GM18498 (cell line): ENCODE results near the gene NDFIP1.
"Not testable (repeated sequence)": the region's sequence is repeated elsewhere in the genome, so short reads cannot be mapped to it uniquely, and the experiment has no call there.

Source experiments
- ATAC-seq: cut with Tn5 transposase; IDR thresholded peaks from one replicate; pipeline ENCODE4 v1.9.1; 2021; ENCODE audit warnings: mild to moderate bottlenecking, moderate library complexity; ENCODE audit not compliant: unreplicated experiment

The NDFIP1 gene

GRCh38 chr5:142151436-142152383 is 43.1 kb downstream of the NDFIP1 start:
- no peak for ATAC-seq

- no peak for ATAC-seq
Observed at GRCh38 chr5:142152384-142152732, 43.8 kb downstream of the NDFIP1 start.

GRCh38 chr5:142153674-142154448 is 45.3 kb downstream of the NDFIP1 start:
- ATAC-seq: no peak

GRCh38 chr5:142154449-142154841 is 45.9 kb downstream of the NDFIP1 start:
- not testable (repeated sequence) for ATAC-seq

- no peak for ATAC-seq
Observed at GRCh38 chr5:142156839-142157463, 48.4 kb downstream of the NDFIP1 start.

GRCh38 chr5:142159354-142159753 is 50.8 kb downstream of the NDFIP1 start:
- no peak for ATAC-seq

GRCh38 chr5:142164315-142164714 is 55.7 kb downstream of the NDFIP1 start:
- ATAC-seq: no peak

- no peak for ATAC-seq
Observed at GRCh38 chr5:142166754-142167153, 58.2 kb downstream of the NDFIP1 start.

GRCh38 chr5:142167458-142167857 is 58.9 kb downstream of the NDFIP1 start:
- ATAC-seq: no peak

GRCh38 chr5:142168365-142168764 is 59.8 kb downstream of the NDFIP1 start:
- no peak for ATAC-seq

- ATAC-seq: no peak
Observed at GRCh38 chr5:142170254-142170953, 61.8 kb downstream of the NDFIP1 start.

- no peak for ATAC-seq
Observed at GRCh38 chr5:142171270-142171669, 62.7 kb downstream of the NDFIP1 start.

GRCh38 chr5:142175039-142175438 is 66.5 kb downstream of the NDFIP1 start:
- no peak for ATAC-seq

GRCh38 chr5:142175461-142176142 is 67.0 kb downstream of the NDFIP1 start:
- no peak for ATAC-seq

GRCh38 chr5:142176255-142176654 is 67.7 kb downstream of the NDFIP1 start:
- ATAC-seq: no peak

- ATAC-seq: no peak
Observed at GRCh38 chr5:142178651-142179050, 70.1 kb downstream of the NDFIP1 start.

- no peak for ATAC-seq
Observed at GRCh38 chr5:142179776-142180387, 71.3 kb downstream of the NDFIP1 start.

GRCh38 chr5:142181096-142181495 is 72.5 kb downstream of the NDFIP1 start:
- ATAC-seq: no peak

- ATAC-seq: no peak
Observed at GRCh38 chr5:142181547-142182163, 73.1 kb downstream of the NDFIP1 start.
